ENCODE measurements around the gene C21orf58.
A peak's percentile ranks its signal among the peaks of the same experiment; 100 is the strongest.

C21orf58 gene

GRCh38 chr21:46295177-46295770, 28.4 kb downstream of the C21orf58 start:
- no peak for DNase-seq (ENCODE audit: low read depth)

GRCh38 chr21:46294647-46295176, 29.0 kb downstream of the C21orf58 start:
- no peak for DNase-seq (ENCODE audit: low read depth)

GRCh38 chr21:46291561-46291960, 32.1 kb downstream of the C21orf58 start:
- DNase-seq (ENCODE audit: low read depth) = no peak

- no peak for DNase-seq (ENCODE audit: low read depth)
These were observed 34.0 kb downstream of the C21orf58 start for GRCh38 chr21:46289655-46290179.

- DNase-seq (ENCODE audit: low read depth) = no peak
These were observed 36.1 kb downstream of the C21orf58 start for GRCh38 chr21:46287541-46287940.

- no peak for DNase-seq (ENCODE audit: low read depth)
These were observed 37.0 kb downstream of the C21orf58 start for GRCh38 chr21:46286648-46287002.

GRCh38 chr21:46285761-46286647, 37.7 kb downstream of the C21orf58 start, which contains the start of gene YBEY:
Gene YBEY (plus strand): TSS chr21:46286342. CDS start chr21:46286914, 572 bp downstream.
- peak; percentile 80 for DNase-seq (ENCODE audit: low read depth)

GRCh38 chr21:46285206-46285661, 38.4 kb downstream of the C21orf58 start, which contains the start of gene MCM3AP:
Gene MCM3AP (minus strand): TSS chr21:46285611. CDS start chr21:46285286, 325 bp downstream.
- no peak for DNase-seq (ENCODE audit: low read depth)

- DNase-seq (ENCODE audit: low read depth) = no peak
These were observed 38.9 kb downstream of the C21orf58 start for GRCh38 chr21:46284733-46285132.

- DNase-seq (ENCODE audit: low read depth) = no peak
These were observed 39.5 kb downstream of the C21orf58 start for GRCh38 chr21:46284077-46284644.

- DNase-seq (ENCODE audit: low read depth) = no peak
These were observed 48.8 kb downstream of the C21orf58 start for GRCh38 chr21:46274797-46275390.

- DNase-seq (ENCODE audit: low read depth) = no peak
These were observed 50.3 kb downstream of the C21orf58 start for GRCh38 chr21:46273341-46273740.

GRCh38 chr21:46269466-46269865, 54.2 kb downstream of the C21orf58 start:
- DNase-seq (ENCODE audit: low read depth) = no peak

- no peak for DNase-seq (ENCODE audit: low read depth)
These were observed 55.3 kb downstream of the C21orf58 start for GRCh38 chr21:46268371-46268770.

GRCh38 chr21:46266946-46267345, 56.7 kb downstream of the C21orf58 start:
- no peak for DNase-seq (ENCODE audit: low read depth)

GRCh38 chr21:46265736-46266525, 57.7 kb downstream of the C21orf58 start:
- DNase-seq (ENCODE audit: low read depth) = no peak

- no peak for DNase-seq (ENCODE audit: low read depth)
These were observed 59.0 kb downstream of the C21orf58 start for GRCh38 chr21:46264690-46265144.

- no peak for DNase-seq (ENCODE audit: low read depth)
These were observed 59.5 kb downstream of the C21orf58 start for GRCh38 chr21:46264046-46264689.

- no peak for DNase-seq (ENCODE audit: low read depth)
These were observed 67.1 kb downstream of the C21orf58 start for GRCh38 chr21:46256501-46256994.

- DNase-seq (ENCODE audit: low read depth) = no peak
These were observed 67.8 kb downstream of the C21orf58 start for GRCh38 chr21:46255758-46256337.
